ENCODE measurements around the gene B4GALT2.

- TF ChIP-seq CTCF (IDR thresholded peaks at IDR 0.05) (no peak), POLR2AphosphoS5 (IDR thresholded peaks at IDR 0.05) (no peak), POLR2A (IDR thresholded peaks at IDR 0.05) (no peak)
These were observed 4.4 kb downstream of the B4GALT2 start for GRCh38 chr1:43983253-43983899.
